H1 (cell line): ENCODE results near the gene CABLES2. TPM values are rescaled to one million over a fixed set of nuclear protein-coding genes. Genes with fewer than 3 reads are reported as not detected.

Experiments used
- CTCF ChIA-PET: fragments of 300-600 bp; sonication (Branson Sonifier 250); formaldehyde crosslinking; loops from one replicate; lab custom pipeline; 2021; ENCODE audit not compliant: partially characterized antibody; lab: Charles Lee
- POLR2A ChIA-PET: fragments of 300-600 bp; sonication (Branson Sonifier 250); formaldehyde crosslinking; loops from one replicate; lab custom pipeline; 2021; ENCODE audit warnings: inconsistent platforms; ENCODE audit not compliant: partially characterized antibody; lab: Charles Lee
- DNase-seq, 2 experiments: peaks; one replicate each; pipeline versions ENCODE4 v3.0.0 to v3.0.0-alpha.2; 2010 to 2022; ENCODE audit warnings: low spot score in 2 of 2, low read depth in 1 of 2, mixed read lengths in 1 of 2
- FAIRE-seq: peaks from 2 replicates; lab custom pipeline; 2011; peaks lifted over from hg19 to GRCh38; lab: Jason Lieb, UNC
- H2AFZ ChIP-seq: 2 replicates; pipeline ENCODE4 v1.8.1; 2012; ENCODE audit warnings: low read length, inconsistent platforms
- H2AK5ac ChIP-seq: 2 replicates; pipeline ENCODE4 v1.6.1; 2013; ENCODE audit warnings: low read depth, low read length
- H2BK120ac ChIP-seq: replicated peaks from 2 replicates; pipeline ENCODE3; 2013; ENCODE audit warnings: low read depth, low read length, inconsistent platforms
- H2BK12ac ChIP-seq: 2 replicates; pipeline ENCODE4 v1.6.1; 2013; ENCODE audit warnings: low read depth, low read length
- H2BK15ac ChIP-seq: 2 replicates; pipeline ENCODE4 v1.6.1; 2013; ENCODE audit warnings: low read length
- H2BK20ac ChIP-seq: 2 replicates; pipeline ENCODE4 v1.6.1; 2013; ENCODE audit warnings: low read length
- H2BK5ac ChIP-seq: 2 replicates; pipeline ENCODE4 v1.6.1; 2013; ENCODE audit warnings: low read depth, low read length
- H3K14ac ChIP-seq: 2 replicates; pipeline ENCODE4 v1.6.1; 2013; ENCODE audit warnings: inconsistent platforms; ENCODE audit not compliant: insufficient read length
- H3K18ac ChIP-seq: 2 replicates; pipeline ENCODE4 v1.6.1; 2013; ENCODE audit warnings: low read length; ENCODE audit errors: extremely low read depth
- H3K23ac ChIP-seq: 2 replicates; pipeline ENCODE4 v1.6.1; 2013; ENCODE audit warnings: inconsistent platforms; ENCODE audit not compliant: insufficient read length
- H3K23me2 ChIP-seq: 2 replicates; pipeline ENCODE4 v1.6.1; 2013; ENCODE audit warnings: low read depth, low read length
- H3K27ac ChIP-seq: 2 replicates; pipeline ENCODE4 v1.6.1; 2011; ENCODE audit warnings: low read depth, low read length, inconsistent platforms
- H3K27me3 ChIP-seq, 4 experiments: replicated peaks in 1 of 4; 1 replicate in 1 of 4; 2 replicates in 3 of 4; pipeline versions ENCODE4 v1.6.1 to v1.8.1; 2011 to 2013; ENCODE audit warnings: low read length in 3 of 4, mild to moderate bottlenecking in 3 of 4, inconsistent platforms in 2 of 4, mixed read lengths in 2 of 4, moderate library complexity in 1 of 4; ENCODE audit not compliant: control insufficient read depth in 3 of 4, insufficient read depth in 3 of 4; ENCODE audit errors: extremely low read depth in 1 of 4
- H3K36me3 ChIP-seq, 4 experiments: 2 replicates each; pipeline versions ENCODE4 v1.6.1 to v1.8.1; 2011 to 2013; ENCODE audit warnings: mild to moderate bottlenecking in 4 of 4, low read length in 3 of 4, moderate library complexity in 2 of 4, control low read depth in 1 of 4, inconsistent platforms in 1 of 4; ENCODE audit not compliant: insufficient read depth in 4 of 4, control insufficient read depth in 2 of 4
- H3K4ac ChIP-seq: replicated peaks from 2 replicates; pipeline ENCODE3; 2013; ENCODE audit warnings: low read length, low read depth, mixed read lengths, inconsistent platforms; ENCODE audit not compliant: insufficient read length
- H3K4me1 ChIP-seq, 4 experiments: replicated peaks in 1 of 4; 1 replicate in 1 of 4; 2 replicates in 3 of 4; pipeline versions ENCODE4 v1.6.1 to v1.8.1; 2011 to 2013; ENCODE audit warnings: low read length in 3 of 4, inconsistent platforms in 2 of 4, mixed read lengths in 1 of 4; ENCODE audit not compliant: insufficient read depth in 4 of 4, control insufficient read depth in 3 of 4
- H3K4me2 ChIP-seq, 2 experiments: 2 replicates each; pipeline versions ENCODE4 v1.6.1 to v1.8.1; 2011 to 2013; ENCODE audit warnings: low read depth in 2 of 2, low read length in 2 of 2, control low read depth in 1 of 2, inconsistent platforms in 1 of 2, mild to moderate bottlenecking in 1 of 2; ENCODE audit not compliant: insufficient read depth in 1 of 2
- H3K4me3 ChIP-seq, 4 experiments: fragments of 200-600, 300-600 bp in 1 of 4; sonication (generic), shearing (Covaris generic), sonication (Bioruptor Twin) in 1 of 4; 2 replicates each; pipeline versions ENCODE4 v1.5.1 to v1.8.1; 2011 to 2016; ENCODE audit warnings: low read length in 4 of 4, low read depth in 3 of 4, control low read depth in 2 of 4, inconsistent platforms in 2 of 4, mild to moderate bottlenecking in 2 of 4, mixed read lengths in 1 of 4, moderate library complexity in 1 of 4; ENCODE audit not compliant: insufficient read depth in 2 of 4; ENCODE audit errors: extremely low read depth in 1 of 4
- H3K56ac ChIP-seq: replicated peaks from 2 replicates; pipeline ENCODE3; 2013; ENCODE audit warnings: low read depth, mild to moderate bottlenecking, mixed read lengths, low read length, inconsistent platforms; ENCODE audit not compliant: insufficient read length
- H3K79me1 ChIP-seq: 2 replicates; pipeline ENCODE4 v1.6.1; 2013; ENCODE audit warnings: low read depth, low read length, control low read depth
- H3K79me2 ChIP-seq, 2 experiments: 2 replicates each; pipeline versions ENCODE4 v1.6.1 to v1.8.1; 2012 to 2013; ENCODE audit warnings: low read length in 2 of 2, mild to moderate bottlenecking in 2 of 2, inconsistent platforms in 1 of 2; ENCODE audit not compliant: insufficient read depth in 2 of 2, control insufficient read depth in 1 of 2
- H3K9ac ChIP-seq, 4 experiments: replicated peaks in 1 of 4; 1 replicate in 1 of 4; 2 replicates in 3 of 4; pipeline versions ENCODE4 v1.6.1 to v1.8.1; 2011 to 2013; ENCODE audit warnings: low read depth in 3 of 4, low read length in 3 of 4, control low read depth in 2 of 4, mild to moderate bottlenecking in 2 of 4, moderate library complexity in 2 of 4, inconsistent platforms in 1 of 4; ENCODE audit errors: extremely low read depth in 1 of 4
- H3K9me3 ChIP-seq, 2 experiments: 2 replicates each; pipeline versions ENCODE4 v1.6.1 to v1.8.1; 2012 to 2013; ENCODE audit warnings: mild to moderate bottlenecking in 2 of 2, moderate library complexity in 2 of 2, control low read depth in 1 of 2, inconsistent platforms in 1 of 2, low read depth in 1 of 2, low read length in 1 of 2, mixed read lengths in 1 of 2; ENCODE audit not compliant: insufficient read depth in 2 of 2
- H4K20me1 ChIP-seq, 2 experiments: replicated peaks in 1 of 2; 2 replicates each; pipeline versions ENCODE3 to v1.8.1; 2011 to 2013; ENCODE audit warnings: inconsistent platforms in 2 of 2, low read length in 2 of 2, mild to moderate bottlenecking in 1 of 2; ENCODE audit not compliant: insufficient read depth in 2 of 2, control insufficient read depth in 1 of 2
- H4K5ac ChIP-seq: 2 replicates; pipeline ENCODE4 v1.6.1; 2013; ENCODE audit warnings: low read length, low read depth, mixed read lengths, inconsistent platforms; ENCODE audit not compliant: insufficient read length
- H4K8ac ChIP-seq: 2 replicates; pipeline ENCODE4 v1.8.0; 2013; ENCODE audit warnings: mild to moderate bottlenecking, moderate library complexity, low read length, inconsistent platforms; ENCODE audit not compliant: insufficient read depth; ENCODE audit errors: extremely low read depth
- H4K91ac ChIP-seq: replicated peaks from 2 replicates; pipeline ENCODE3; 2013; ENCODE audit warnings: low read length, mixed read lengths, inconsistent platforms; ENCODE audit not compliant: insufficient read length
- CREB1 ChIP-seq: IDR thresholded peaks from 2 replicates; pipeline ENCODE4 v1.6.1; 2012; ENCODE audit warnings: inconsistent platforms
- FOSL1 ChIP-seq: IDR thresholded peaks from 2 replicates; pipeline ENCODE4 v1.6.1; 2011; ENCODE audit warnings: mild to moderate bottlenecking, low read depth, low read length, moderate library complexity; ENCODE audit not compliant: insufficient read depth
- GABPA ChIP-seq: IDR thresholded peaks from 2 replicates; pipeline ENCODE4 v1.6.1; 2011; ENCODE audit warnings: mild to moderate bottlenecking, low read length, moderate library complexity, borderline replicate concordance; ENCODE audit not compliant: insufficient read depth
- MAFK ChIP-seq: IDR thresholded peaks from 2 replicates; pipeline ENCODE4 v1.6.1; 2012; ENCODE audit warnings: low read depth, mild to moderate bottlenecking, improper control_type of control experiment, low read length
- RAD21 ChIP-seq, 2 experiments: IDR thresholded peaks in 1 of 2; conservative IDR thresholded peaks in 1 of 2; 2 replicates each; pipeline ENCODE4 v1.6.1; 2011; ENCODE audit warnings: low read depth in 2 of 2, low read length in 2 of 2, improper control_type of control experiment in 1 of 2, inconsistent platforms in 1 of 2, mild to moderate bottlenecking in 1 of 2, moderate library complexity in 1 of 2
- RFX5 ChIP-seq: IDR thresholded peaks from 2 replicates; pipeline ENCODE4 v1.6.1; 2011; ENCODE audit warnings: low read depth, low read length, improper control_type of control experiment, borderline replicate concordance
- RXRA ChIP-seq: IDR thresholded peaks from 2 replicates; pipeline ENCODE4 v1.6.1; 2011; ENCODE audit warnings: low read depth, mild to moderate bottlenecking, low read length, moderate library complexity; ENCODE audit not compliant: insufficient read depth
- TAF1 ChIP-seq: IDR thresholded peaks from 2 replicates; pipeline ENCODE4 v1.6.1; 2011; ENCODE audit warnings: mild to moderate bottlenecking, low read depth, low read length
- YY1 ChIP-seq: IDR thresholded peaks from 2 replicates; pipeline ENCODE4 v1.6.1; 2011; ENCODE audit warnings: low read depth, mild to moderate bottlenecking, low read length
- WGBS, 2 experiments: shearing (Covaris generic) in 1 of 2; methylation state at CpG; one replicate each; pipeline versions ENCODE4 v1.1.6 to v1.1.7; 2013 to 2015; ENCODE audit warnings: low lambda C conversion rate in 2 of 2, mixed read lengths in 2 of 2, inconsistent platforms in 1 of 2, low coverage in 1 of 2, missing lambda C conversion rate in 1 of 2; ENCODE audit not compliant: insufficient replicate concordance in 2 of 2, insufficient coverage in 1 of 2, insufficient read length in 1 of 2; ENCODE audit errors: extremely low coverage in 1 of 2, missing lambda C conversion rate in 1 of 2; 5-methylcytosine and 5-hydroxymethylcytosine counted together
- polyA plus RNA-seq, 7 experiments: library from polyadenylated mRNA; depleted of rRNA in 3 of 7; stranded (reverse) in 5 of 7; unstranded in 2 of 7; fragments of >200 nt in 5 of 7; fragments of 200-250 nt in 2 of 7; gene quantifications; 1 replicate in 5 of 7; 2 replicates in 1 of 7; 4 replicates in 1 of 7; pipeline versions ENCODE4 v1.2.1 to v1.2.3, GENCODE V29; 2011 to 2013; ENCODE audit warnings: missing spikeins in 2 of 7, mixed read lengths in 2 of 7
- total RNA-seq: library from RNA; stranded (reverse); fragmentation: NEBNext Ultra II Directional; extraction: Animal tissue kit (Norgen Biotek cat#: 25700); gene quantifications from 2 replicates; pipeline ENCODE4 v1.2.1, GENCODE V29; 2021
- TF ChIP-seq, protein P1 (sequence below), 3 experiments: IDR thresholded peaks; 1 replicate in 2 of 3; 2 replicates in 1 of 3; pipeline versions ENCODE4 v1.5.1 to v1.6.1; 2011; ENCODE audit warnings: low read length in 3 of 3, mild to moderate bottlenecking in 3 of 3, inconsistent platforms in 2 of 3, low read depth in 1 of 3, moderate library complexity in 1 of 3; ENCODE audit not compliant: insufficient read depth in 1 of 3; ENCODE audit errors: control extremely low read depth in 1 of 3

Gene CABLES2
- total and polyA plus RNA-seq, 2 of the 8 experiments (the other 6 are each of a cell fraction or from before 2014, with no cell fraction given) = 8.0 to 8.8 TPM

DNA sequence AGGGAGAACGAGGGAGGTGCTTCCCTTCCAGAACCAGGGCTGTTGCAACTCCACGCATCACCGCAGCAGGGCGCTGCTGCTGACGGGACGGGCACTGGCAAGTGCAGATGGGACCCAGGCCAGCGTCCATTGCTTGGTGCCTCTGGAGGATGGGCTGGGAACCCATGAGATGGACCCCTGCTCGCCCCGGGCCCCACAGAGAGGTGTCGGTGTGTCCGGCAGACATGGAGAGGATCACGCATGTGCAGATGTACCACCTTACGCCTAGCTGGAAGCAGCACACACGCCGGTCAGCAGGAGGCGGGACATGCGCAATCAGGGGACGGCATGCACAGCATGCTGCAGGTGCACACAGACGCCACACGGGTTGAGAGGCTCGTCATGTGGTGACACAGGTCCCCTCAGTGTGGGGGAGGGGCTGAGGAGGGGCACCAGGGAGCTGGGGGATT is 5.7 kb downstream of the CABLES2 start:
- 0 out of 7 replicates have a peak, but pooled peaks cover 0 to 2% (median 0%) of the 10 kb centered on the region in 4 experiments for H3K27me3 ChIP-seq
- peak overlapping the region; percentile 42; the same call in 1 of the 2 replicates for H4K8ac ChIP-seq
- H2BK120ac ChIP-seq = no peak overlapping the region
- no peak overlapping the region for H3K18ac ChIP-seq
- no peak for FAIRE-seq
- H2BK15ac ChIP-seq = no peak overlapping the region
- peaks cover 0 to 20% of the 10 kb centered on the region in 2 experiments for H4K20me1 ChIP-seq
- ChIA-PET POLR2A (interaction anchor here (0.7 to 7.7 kb wide), 7 partner anchors 11 to 102 kb away, joined by 3 to 105 read pairs (median 3); partner anchors contain the start of genes ADRM1 and RPS21), CTCF (interaction anchor here (0.7 to 7.6 kb wide), 29 partner anchors 10 to 396 kb away, joined by 3 to 103 read pairs (median 3); partner anchors contain the start of gene RPS21)
- H2AK5ac ChIP-seq = no peak overlapping the region
- no peak overlapping the region for H2AFZ ChIP-seq
- H3K4me3 ChIP-seq = no peak overlapping the region
- peak overlapping the region; percentile 15 for H4K91ac ChIP-seq
- H2BK20ac ChIP-seq = no peak overlapping the region
- H3K4ac ChIP-seq = no peak overlapping the region
- H2BK5ac ChIP-seq = no peak overlapping the region
- DNase-seq = peak in 1 of 2 experiments; percentile 85
- H3K9me3 ChIP-seq = peaks cover 0 to 2% of the 10 kb centered on the region in 2 experiments; a peak in 1 of 4 replicates
- H3K23ac ChIP-seq = no peak overlapping the region
- H3K27ac ChIP-seq = no peak overlapping the region
- no peaks in the 10 kb centered on the region for H3K36me3 ChIP-seq
- no peak for TF ChIP-seq TAF1
- no peak for TF ChIP-seq MAFK
- TF ChIP-seq FOSL1 = no peak
- TF ChIP-seq, protein P1, sequence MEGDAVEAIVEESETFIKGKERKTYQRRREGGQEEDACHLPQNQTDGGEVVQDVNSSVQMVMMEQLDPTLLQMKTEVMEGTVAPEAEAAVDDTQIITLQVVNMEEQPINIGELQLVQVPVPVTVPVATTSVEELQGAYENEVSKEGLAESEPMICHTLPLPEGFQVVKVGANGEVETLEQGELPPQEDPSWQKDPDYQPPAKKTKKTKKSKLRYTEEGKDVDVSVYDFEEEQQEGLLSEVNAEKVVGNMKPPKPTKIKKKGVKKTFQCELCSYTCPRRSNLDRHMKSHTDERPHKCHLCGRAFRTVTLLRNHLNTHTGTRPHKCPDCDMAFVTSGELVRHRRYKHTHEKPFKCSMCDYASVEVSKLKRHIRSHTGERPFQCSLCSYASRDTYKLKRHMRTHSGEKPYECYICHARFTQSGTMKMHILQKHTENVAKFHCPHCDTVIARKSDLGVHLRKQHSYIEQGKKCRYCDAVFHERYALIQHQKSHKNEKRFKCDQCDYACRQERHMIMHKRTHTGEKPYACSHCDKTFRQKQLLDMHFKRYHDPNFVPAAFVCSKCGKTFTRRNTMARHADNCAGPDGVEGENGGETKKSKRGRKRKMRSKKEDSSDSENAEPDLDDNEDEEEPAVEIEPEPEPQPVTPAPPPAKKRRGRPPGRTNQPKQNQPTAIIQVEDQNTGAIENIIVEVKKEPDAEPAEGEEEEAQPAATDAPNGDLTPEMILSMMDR (IDR thresholded peaks at IDR 0.05; ENCODE audit: control extremely low read depth in 1 of 3, insufficient read depth in 1 of 3, low read depth in 1 of 3, low read length in 3 of 3) = peak; percentile 69 to 89 (median 88)
- TF ChIP-seq GABPA = peak; percentile 79; the same call in 1 of the 2 replicates
- TF ChIP-seq RFX5 = no peak
- TF ChIP-seq YY1 = 0 out of 2 replicates have a peak, but pooled peaks have one; percentile 55
- no peak for TF ChIP-seq RXRA
- peak; percentile 13; the same call in 1 of the 2 replicates for TF ChIP-seq CREB1
- TF ChIP-seq RAD21 (IDR thresholded peaks at IDR 0.05 in 1 of 2, conservative IDR thresholded peaks at IDR 0.05 in 1 of 2; ENCODE audit: low read depth in 2 of 2, low read length in 2 of 2) = peak; percentile 52 to 70
- no peak overlapping the region for H4K5ac ChIP-seq
- peaks cover 0 to 13% (median 6%) of the 10 kb centered on the region in 4 experiments; a peak in 6 of 7 replicates for H3K4me1 ChIP-seq
- H3K79me1 ChIP-seq = no peaks in the 10 kb centered on the region; the same call in 1 of the 2 replicates
- 58% methylated on average over 16 of the region's 21 CpGs; no CpG with 5 or more reads in 1 of the 2 experiments for WGBS, 2 experiments
- H3K23me2 ChIP-seq = peaks cover 6% of the 10 kb centered on the region; the same call in 1 of the 2 replicates
- no peak overlapping the region for H2BK12ac ChIP-seq
- no peaks in the 10 kb centered on the region; a peak in 1 of 4 replicates for H3K79me2 ChIP-seq
- H3K4me2 ChIP-seq = no peak overlapping the region
- no peak overlapping the region for H3K14ac ChIP-seq
- no peak overlapping the region for H3K56ac ChIP-seq
- H3K9ac ChIP-seq = no peak overlapping the region
